IPS DF 6.9 (cell line): ENCODE results near the gene SLC39A7.

ENCODE experiments used
- DNase-seq: peaks from one replicate; pipeline ENCODE4 v3.0.0-alpha.2; 2013; ENCODE audit warnings: low read depth, low spot score
- H3K27ac ChIP-seq: one replicate; pipeline ENCODE4 v1.5.1; 2013; ENCODE audit warnings: low read length, control low read depth
- H3K27me3 ChIP-seq: 2 replicates; pipeline ENCODE4 v1.6.1; 2013; ENCODE audit warnings: mild to moderate bottlenecking, low read length; ENCODE audit not compliant: control insufficient read depth, insufficient read depth
- H3K36me3 ChIP-seq: 2 replicates; pipeline ENCODE4 v1.6.1; 2013; ENCODE audit warnings: low read length; ENCODE audit not compliant: control insufficient read depth, insufficient read depth
- H3K4me1 ChIP-seq: 2 replicates; pipeline ENCODE4 v1.6.1; 2013; ENCODE audit warnings: low read length; ENCODE audit not compliant: control insufficient read depth, insufficient read depth
- H3K4me3 ChIP-seq: 2 replicates; pipeline ENCODE4 v1.5.1; 2013; ENCODE audit warnings: mild to moderate bottlenecking, low read length
- H3K9me3 ChIP-seq: 2 replicates; pipeline ENCODE4 v1.6.1; 2013; ENCODE audit warnings: low read length, inconsistent platforms; ENCODE audit not compliant: control insufficient read depth, insufficient read depth
- WGBS: extraction: QIAGEN DNeasy Blood & Tissue Kit; methylation state at CpG from one replicate; pipeline ENCODE4 v1.1.7; 2013; ENCODE audit warnings: mixed read lengths, missing lambda C conversion rate; ENCODE audit not compliant: insufficient read length, insufficient coverage; 5-methylcytosine and 5-hydroxymethylcytosine counted together

Gene SLC39A7

GRCh38 chr6:33200219-33201146 is at the start of gene SLC39A7, which contains the start of gene RXRB:
Gene SLC39A7 (plus strand): TSS chr6:33200867. CDS start chr6:33201246, 379 bp downstream.
Gene RXRB (minus strand): TSS chr6:33200665. CDS start chr6:33200476, 189 bp downstream.
- WGBS: no CpG with 5 or more reads among the region's 68 CpGs
- peaks cover 10% of the 10 kb centered on the region; the same call in 1 of the 2 replicates for H3K4me1 ChIP-seq
- peaks cover 14% of the 10 kb centered on the region; the same call in 1 of the 2 replicates for H3K36me3 ChIP-seq
- H3K27ac ChIP-seq: no peak within 1 kb of the TSS
- H3K4me3 ChIP-seq: peak within 1 kb of the TSS; percentile 72
- DNase-seq: peak; percentile 96
- H3K27me3 ChIP-seq: no peaks in the 10 kb centered on the region
- no peaks in the 10 kb centered on the region for H3K9me3 ChIP-seq

- Histone ChIP-seq H3K4me3 (no peak overlapping the region), H3K4me1 (no peaks in the 10 kb centered on the region), H3K27ac (no peak overlapping the region), H3K27me3 (no peaks in the 10 kb centered on the region), H3K36me3 (no peaks in the 10 kb centered on the region), H3K9me3 (no peaks in the 10 kb centered on the region)
- no CpG with 5 or more reads among the region's 1 CpG for WGBS
- no peak for DNase-seq
These were observed 49.6 kb upstream of the SLC39A7 start for GRCh38 chr6:33151050-33151449.

- Histone ChIP-seq H3K4me1 (no peaks in the 10 kb centered on the region), H3K36me3 (no peaks in the 10 kb centered on the region), H3K27me3 (no peaks in the 10 kb centered on the region), H3K27ac (no peak overlapping the region), H3K9me3 (no peaks in the 10 kb centered on the region), H3K4me3 (no peak overlapping the region)
- WGBS: no CpG with 5 or more reads among the region's 4 CpGs
- no peak for DNase-seq
These were observed 46.3 kb upstream of the SLC39A7 start for GRCh38 chr6:33154349-33154748.

GRCh38 chr6:33156561-33156960 is 44.1 kb upstream of the SLC39A7 start:
- H3K36me3 ChIP-seq: no peaks in the 10 kb centered on the region
- H3K27ac ChIP-seq: no peak overlapping the region
- no peak for DNase-seq
- whole genome bisulfite sequencing: no CpG with 5 or more reads among the region's 6 CpGs
- no peaks in the 10 kb centered on the region for H3K27me3 ChIP-seq
- 0 out of 2 replicates have a peak, but pooled peaks cover 3% of the 10 kb centered on the region for H3K4me1 ChIP-seq
- no peaks in the 10 kb centered on the region for H3K9me3 ChIP-seq
- H3K4me3 ChIP-seq: no peak overlapping the region

- no peak for DNase-seq
- Histone ChIP-seq H3K36me3 (no peaks in the 10 kb centered on the region), H3K9me3 (no peaks in the 10 kb centered on the region), H3K4me1 (peaks cover 3% of the 10 kb centered on the region; the same call in 1 of the 2 replicates), H3K27ac (no peak overlapping the region), H3K4me3 (no peak overlapping the region), H3K27me3 (no peaks in the 10 kb centered on the region)
- WGBS: no CpG with 5 or more reads among the region's 2 CpGs
These were observed 43.7 kb upstream of the SLC39A7 start for GRCh38 chr6:33156964-33157363.

- Histone ChIP-seq H3K27me3 (no peaks in the 10 kb centered on the region), H3K9me3 (no peaks in the 10 kb centered on the region), H3K27ac (no peak overlapping the region), H3K4me3 (no peak overlapping the region), H3K4me1 (peaks cover 3% of the 10 kb centered on the region; the same call in 1 of the 2 replicates), H3K36me3 (no peaks in the 10 kb centered on the region)
- no CpG with 5 or more reads among the region's 11 CpGs for WGBS
- DNase-seq: no peak
These were observed 40.6 kb upstream of the SLC39A7 start for GRCh38 chr6:33160096-33160495.

- Histone ChIP-seq H3K36me3 (no peaks in the 10 kb centered on the region), H3K27ac (no peak overlapping the region), H3K4me1 (peaks cover 3% of the 10 kb centered on the region; the same call in 1 of the 2 replicates), H3K4me3 (no peak overlapping the region), H3K9me3 (no peaks in the 10 kb centered on the region), H3K27me3 (no peaks in the 10 kb centered on the region)
- no CpG with 5 or more reads among the region's 13 CpGs for WGBS
- DNase-seq: no peak
These were observed 39.8 kb upstream of the SLC39A7 start for GRCh38 chr6:33160728-33161344.

GRCh38 chr6:33161354-33162331 is 39.0 kb upstream of the SLC39A7 start:
- Histone ChIP-seq H3K4me1 (peaks cover 3% of the 10 kb centered on the region; the same call in 1 of the 2 replicates), H3K27ac (no peak overlapping the region), H3K9me3 (no peaks in the 10 kb centered on the region), H3K27me3 (no peaks in the 10 kb centered on the region), H3K36me3 (no peaks in the 10 kb centered on the region), H3K4me3 (peak overlapping the region; percentile 47; the same call in 1 of the 2 replicates)
- peak; percentile 29 for DNase-seq
- WGBS: no CpG with 5 or more reads among the region's 58 CpGs

GRCh38 chr6:33163540-33163939 is 37.1 kb upstream of the SLC39A7 start:
- Histone ChIP-seq H3K4me3 (no peak overlapping the region), H3K4me1 (peaks cover 3% of the 10 kb centered on the region; the same call in 1 of the 2 replicates), H3K9me3 (no peaks in the 10 kb centered on the region), H3K27me3 (no peaks in the 10 kb centered on the region), H3K36me3 (no peaks in the 10 kb centered on the region), H3K27ac (no peak overlapping the region)
- no peak for DNase-seq
- no CpG with 5 or more reads among the region's 10 CpGs for WGBS
